ENCODE measurements around the gene NFAM1. TPM values are rescaled to one million over a fixed set of nuclear protein-coding genes. Genes with fewer than 3 reads are reported as not detected.

The NFAM1 gene
- total RNA-seq, 1 donor from 2014 or later: 1.6 TPM

DNA sequence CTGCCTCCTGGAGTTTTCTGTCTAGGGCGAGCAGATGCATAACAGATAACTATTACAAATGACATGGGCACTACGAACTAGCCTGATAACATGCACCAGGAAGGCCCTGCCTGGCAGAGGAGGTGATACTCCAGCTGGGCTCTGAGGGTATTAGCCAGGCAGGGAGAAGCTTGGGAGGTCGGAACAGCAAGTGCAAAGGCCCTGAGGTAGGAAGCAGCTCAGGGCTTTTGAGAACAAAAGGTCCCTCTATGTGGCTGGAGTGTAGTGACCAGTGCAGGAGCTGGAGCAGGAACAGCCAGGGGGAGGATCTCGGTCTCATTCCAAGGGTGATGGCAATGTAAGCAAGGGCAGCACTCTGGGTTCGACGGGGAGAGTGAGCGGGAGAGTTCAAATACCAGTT, 100.1 kb downstream of the NFAM1 start:
- H3K4me3 Mint-ChIP-seq (ENCODE audit: unreplicated experiment): no peak overlapping the region
- TF ChIP-seq, protein P1, sequence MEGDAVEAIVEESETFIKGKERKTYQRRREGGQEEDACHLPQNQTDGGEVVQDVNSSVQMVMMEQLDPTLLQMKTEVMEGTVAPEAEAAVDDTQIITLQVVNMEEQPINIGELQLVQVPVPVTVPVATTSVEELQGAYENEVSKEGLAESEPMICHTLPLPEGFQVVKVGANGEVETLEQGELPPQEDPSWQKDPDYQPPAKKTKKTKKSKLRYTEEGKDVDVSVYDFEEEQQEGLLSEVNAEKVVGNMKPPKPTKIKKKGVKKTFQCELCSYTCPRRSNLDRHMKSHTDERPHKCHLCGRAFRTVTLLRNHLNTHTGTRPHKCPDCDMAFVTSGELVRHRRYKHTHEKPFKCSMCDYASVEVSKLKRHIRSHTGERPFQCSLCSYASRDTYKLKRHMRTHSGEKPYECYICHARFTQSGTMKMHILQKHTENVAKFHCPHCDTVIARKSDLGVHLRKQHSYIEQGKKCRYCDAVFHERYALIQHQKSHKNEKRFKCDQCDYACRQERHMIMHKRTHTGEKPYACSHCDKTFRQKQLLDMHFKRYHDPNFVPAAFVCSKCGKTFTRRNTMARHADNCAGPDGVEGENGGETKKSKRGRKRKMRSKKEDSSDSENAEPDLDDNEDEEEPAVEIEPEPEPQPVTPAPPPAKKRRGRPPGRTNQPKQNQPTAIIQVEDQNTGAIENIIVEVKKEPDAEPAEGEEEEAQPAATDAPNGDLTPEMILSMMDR (IDR thresholded peaks at IDR 0.05; ENCODE audit: unreplicated experiment): no peak

DNA sequence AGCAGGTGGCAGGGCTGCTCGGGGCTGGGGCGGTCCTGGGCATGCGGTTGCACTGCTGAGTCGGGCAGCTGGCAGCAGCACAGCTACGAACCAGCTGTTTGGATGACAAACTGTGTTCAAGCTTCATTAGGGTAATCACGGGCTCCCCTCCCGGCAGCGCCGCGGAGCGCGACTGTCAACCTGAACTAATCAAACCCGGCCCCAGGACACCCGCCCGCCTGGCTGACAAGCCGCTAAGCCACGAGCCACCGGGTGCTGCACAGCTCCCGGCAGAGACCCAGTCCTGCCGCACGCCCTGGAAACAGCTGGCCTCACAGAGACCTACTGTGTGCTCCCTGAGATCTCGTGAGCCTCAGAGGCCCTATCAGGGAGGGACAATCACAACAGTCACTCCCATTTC, 101.2 kb downstream of the NFAM1 start:
- Mint-ChIP-seq H3K4me1 (ENCODE audit: unreplicated experiment) (peaks cover 5% of the 10 kb centered on the region), H3K27ac (ENCODE audit: unreplicated experiment) (no peak overlapping the region), H3K36me3 (ENCODE audit: low read depth, unreplicated experiment) (no peaks in the 10 kb centered on the region), H3K9me3 (ENCODE audit: unreplicated experiment) (no peaks in the 10 kb centered on the region), H3K4me3 (ENCODE audit: unreplicated experiment) (no peak overlapping the region), H3K27me3 (ENCODE audit: unreplicated experiment) (peaks cover 10% of the 10 kb centered on the region)
- TF ChIP-seq, protein P1 (IDR thresholded peaks at IDR 0.05; ENCODE audit: unreplicated experiment): no peak
- DNase-seq (ENCODE audit: low spot score): no peak

More for the DNA sequence above, 100.1 kb downstream of the NFAM1 start:
- no peak overlapping the region for H3K27ac Mint-ChIP-seq (ENCODE audit: unreplicated experiment)
- no peaks in the 10 kb centered on the region for H3K9me3 Mint-ChIP-seq (ENCODE audit: unreplicated experiment)
- no peaks in the 10 kb centered on the region for H3K36me3 Mint-ChIP-seq (ENCODE audit: low read depth, unreplicated experiment)
- DNase-seq (ENCODE audit: low spot score): no peak
- peaks cover 5% of the 10 kb centered on the region for H3K4me1 Mint-ChIP-seq (ENCODE audit: unreplicated experiment)
- H3K27me3 Mint-ChIP-seq (ENCODE audit: unreplicated experiment): peaks cover 10% of the 10 kb centered on the region

Other genes with a start within 250 kb of the NFAM1 start
- 63.6 TPM for gene TCF20, start 161.8 kb downstream of the NFAM1 start, total RNA-seq (ENCODE audit: unreplicated experiment)
- gene RRP7A, start 87.4 kb upstream of the NFAM1 start, total RNA-seq (ENCODE audit: unreplicated experiment): 47.9 TPM
- gene SERHL2, start 121.6 kb upstream of the NFAM1 start, total RNA-seq (ENCODE audit: unreplicated experiment): 0.69 TPM
- 50.0 TPM for gene POLDIP3, start 182.5 kb upstream of the NFAM1 start, total RNA-seq (ENCODE audit: unreplicated experiment)
- 0.82 TPM for gene ATP5MGL, start 208.2 kb upstream of the NFAM1 start, total RNA-seq (ENCODE audit: unreplicated experiment)
- gene CYB5R3, start 217.0 kb upstream of the NFAM1 start, total RNA-seq (ENCODE audit: unreplicated experiment): 125 TPM